ENCODE results near the gene DDX41. TPM values are rescaled to one million over a fixed set of nuclear protein-coding genes. Genes with fewer than 3 reads are reported as not detected.

The DDX41 gene
- total and polyA plus RNA-seq, 2 donors (not counting 1 experiment from before 2014, with no cell fraction given) = 110 to 168 TPM

DNA sequence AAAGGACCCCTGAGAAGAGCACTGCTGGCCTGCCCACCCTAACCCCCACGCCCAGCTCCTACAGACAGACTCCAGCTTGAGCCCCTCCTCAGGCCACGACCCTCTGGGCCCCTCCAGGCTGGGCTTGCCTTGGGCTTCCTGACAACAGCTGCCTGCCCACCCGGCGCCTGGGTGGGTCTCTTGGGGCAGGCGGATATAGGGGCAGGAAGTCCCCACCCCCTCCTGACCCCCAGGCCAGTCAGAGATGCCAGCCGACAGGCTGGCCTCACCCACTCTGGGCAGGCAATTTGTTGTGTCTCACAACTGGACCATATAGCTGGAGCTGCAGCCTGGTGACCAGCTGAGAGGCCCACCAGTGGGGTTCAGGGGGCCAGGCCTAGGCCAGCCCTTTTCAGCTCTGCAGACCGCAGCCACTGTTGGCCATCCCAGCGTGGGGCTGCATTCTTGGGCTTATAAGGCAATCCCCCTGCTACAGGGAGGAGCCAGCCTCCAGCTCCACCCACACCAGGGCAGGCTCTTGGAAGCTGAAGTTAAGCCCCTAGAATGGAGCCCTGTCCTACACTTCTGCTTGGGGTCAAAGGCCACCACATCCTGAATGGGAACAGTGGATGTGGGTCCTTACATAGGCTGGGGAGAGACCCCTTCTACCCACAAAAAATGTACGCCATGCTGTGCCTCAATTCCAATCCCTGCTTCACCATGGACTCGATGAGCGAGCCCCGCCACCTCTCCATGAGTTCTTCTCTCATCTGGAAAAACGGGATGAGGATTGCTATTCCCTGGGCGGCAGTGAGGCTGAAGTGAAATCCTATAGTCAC, 21.3 kb downstream of the DDX41 start:
- H3K4me3 Mint-ChIP-seq = peak overlapping the region; percentile 67
- Histone ChIP-seq H3K79me2 (ENCODE audit: control insufficient read depth, insufficient read depth, low read length) (peaks cover 9% of the 10 kb centered on the region), H3K9ac (ENCODE audit: low read length) (no peak overlapping the region), H3K36me3 (replicated peaks in 1 of 2; ENCODE audit: control extremely low read depth in 1 of 2, control insufficient read depth in 1 of 2, extremely low read depth in 1 of 2, insufficient read depth in 2 of 2, low read length in 1 of 2) (no peaks in the 10 kb centered on the region), H3K27me3 (replicated peaks in 1 of 4; ENCODE audit: control extremely low read depth in 1 of 4, control insufficient read depth in 3 of 4, insufficient read depth in 4 of 4, low read length in 3 of 4) (peaks cover 0 to 10% (median 4%) of the 10 kb centered on the region in 4 experiments), H2AFZ (ENCODE audit: insufficient read depth, low read depth, low read length, poor library complexity, severe bottlenecking) (no peak overlapping the region), H3K4me3 (ENCODE audit: control extremely low read depth in 1 of 5, extremely low read depth in 1 of 5, insufficient read depth in 1 of 5, low read depth in 2 of 5, low read length in 4 of 5) (no peak overlapping the region), H3K4me2 (replicated peaks; ENCODE audit: low read depth, low read length, poor library complexity, severe bottlenecking) (peak overlapping the region; percentile 81), H3K4me1 (ENCODE audit: control insufficient read depth in 2 of 2, insufficient read depth in 2 of 2, low read length in 2 of 2) (peaks cover 38 to 52% of the 10 kb centered on the region in 2 donors), H3K9me3 (ENCODE audit: control extremely low read depth in 1 of 3, control insufficient read depth in 2 of 3, insufficient read depth in 1 of 3, low read length in 2 of 3) (peaks cover 0 to 10% (median 0%) of the 10 kb centered on the region in 3 donors), H3K27ac (ENCODE audit: low read length in 2 of 2) (peak overlapping the region; percentile 29 to 63), H4K20me1 (ENCODE audit: control insufficient read depth, insufficient read depth, low read length, poor library complexity, severe bottlenecking) (peaks cover 10% of the 10 kb centered on the region)
- 72% methylated on average over 14 of the region's 14 CpGs for WGBS (ENCODE audit: insufficient coverage)
- peak overlapping the region; percentile 37 for H3K27ac Mint-ChIP-seq
- CTCF ChIA-PET = interaction anchor here (0.9 to 2.5 kb wide), 6 partner anchors 13 to 105 kb away, joined by 3 to 11 read pairs (median 4); no protein-coding TSS in a partner anchor
- POLR2A ChIA-PET = interaction anchor here (1.1 kb wide), 2 partner anchors 39 to 40 kb away, joined by 3 read pairs; no protein-coding TSS in a partner anchor
- peaks cover 3% of the 10 kb centered on the region for H3K27me3 Mint-ChIP-seq
- intact Hi-C loops (cut with micrococcal nuclease) = no loop called here
- peaks cover 57% of the 10 kb centered on the region for H3K4me1 Mint-ChIP-seq
- ATAC-seq (ENCODE audit: low read depth) = no peak
- DNase-seq = no peak
- no peaks in the 10 kb centered on the region for H3K9me3 Mint-ChIP-seq (ENCODE audit: insufficient read depth)
- no peak for TF ChIP-seq EZH2 (IDR thresholded peaks at IDR 0.05; ENCODE audit: borderline replicate concordance, insufficient read depth, low read depth, low read length, poor library complexity, severe bottlenecking)
- TF ChIP-seq, protein P1, sequence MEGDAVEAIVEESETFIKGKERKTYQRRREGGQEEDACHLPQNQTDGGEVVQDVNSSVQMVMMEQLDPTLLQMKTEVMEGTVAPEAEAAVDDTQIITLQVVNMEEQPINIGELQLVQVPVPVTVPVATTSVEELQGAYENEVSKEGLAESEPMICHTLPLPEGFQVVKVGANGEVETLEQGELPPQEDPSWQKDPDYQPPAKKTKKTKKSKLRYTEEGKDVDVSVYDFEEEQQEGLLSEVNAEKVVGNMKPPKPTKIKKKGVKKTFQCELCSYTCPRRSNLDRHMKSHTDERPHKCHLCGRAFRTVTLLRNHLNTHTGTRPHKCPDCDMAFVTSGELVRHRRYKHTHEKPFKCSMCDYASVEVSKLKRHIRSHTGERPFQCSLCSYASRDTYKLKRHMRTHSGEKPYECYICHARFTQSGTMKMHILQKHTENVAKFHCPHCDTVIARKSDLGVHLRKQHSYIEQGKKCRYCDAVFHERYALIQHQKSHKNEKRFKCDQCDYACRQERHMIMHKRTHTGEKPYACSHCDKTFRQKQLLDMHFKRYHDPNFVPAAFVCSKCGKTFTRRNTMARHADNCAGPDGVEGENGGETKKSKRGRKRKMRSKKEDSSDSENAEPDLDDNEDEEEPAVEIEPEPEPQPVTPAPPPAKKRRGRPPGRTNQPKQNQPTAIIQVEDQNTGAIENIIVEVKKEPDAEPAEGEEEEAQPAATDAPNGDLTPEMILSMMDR (IDR thresholded peaks at IDR 0.05) = no peak

Measured in B cell (primary cell).